H1 (cell line): ENCODE measurements around the gene PTK6. TPM values are rescaled to one million over a fixed set of nuclear protein-coding genes. Genes with fewer than 3 reads are reported as not detected.

Experiments used
- CTCF ChIA-PET: fragments of 300-600 bp; sonication (Branson Sonifier 250); formaldehyde crosslinking; loops from one replicate; lab custom pipeline; 2021; ENCODE audit not compliant: partially characterized antibody; lab: Charles Lee
- POLR2A ChIA-PET: fragments of 300-600 bp; sonication (Branson Sonifier 250); formaldehyde crosslinking; loops from one replicate; lab custom pipeline; 2021; ENCODE audit warnings: inconsistent platforms; ENCODE audit not compliant: partially characterized antibody; lab: Charles Lee
- DNase-seq, 2 experiments: peaks; one replicate each; pipeline versions ENCODE4 v3.0.0 to v3.0.0-alpha.2; 2010 to 2022; ENCODE audit warnings: low spot score in 2 of 2, low read depth in 1 of 2, mixed read lengths in 1 of 2
- FAIRE-seq: peaks from 2 replicates; lab custom pipeline; 2011; peaks lifted over from hg19 to GRCh38; lab: Jason Lieb, UNC
- H2AFZ ChIP-seq: 2 replicates; pipeline ENCODE4 v1.8.1; 2012; ENCODE audit warnings: low read length, inconsistent platforms
- H2AK5ac ChIP-seq: 2 replicates; pipeline ENCODE4 v1.6.1; 2013; ENCODE audit warnings: low read depth, low read length
- H2BK120ac ChIP-seq: replicated peaks from 2 replicates; pipeline ENCODE3; 2013; ENCODE audit warnings: low read depth, low read length, inconsistent platforms
- H2BK12ac ChIP-seq: 2 replicates; pipeline ENCODE4 v1.6.1; 2013; ENCODE audit warnings: low read depth, low read length
- H2BK15ac ChIP-seq: 2 replicates; pipeline ENCODE4 v1.6.1; 2013; ENCODE audit warnings: low read length
- H2BK20ac ChIP-seq: 2 replicates; pipeline ENCODE4 v1.6.1; 2013; ENCODE audit warnings: low read length
- H2BK5ac ChIP-seq: 2 replicates; pipeline ENCODE4 v1.6.1; 2013; ENCODE audit warnings: low read depth, low read length
- H3K14ac ChIP-seq: 2 replicates; pipeline ENCODE4 v1.6.1; 2013; ENCODE audit warnings: inconsistent platforms; ENCODE audit not compliant: insufficient read length
- H3K18ac ChIP-seq: 2 replicates; pipeline ENCODE4 v1.6.1; 2013; ENCODE audit warnings: low read length; ENCODE audit errors: extremely low read depth
- H3K23ac ChIP-seq: 2 replicates; pipeline ENCODE4 v1.6.1; 2013; ENCODE audit warnings: inconsistent platforms; ENCODE audit not compliant: insufficient read length
- H3K23me2 ChIP-seq: 2 replicates; pipeline ENCODE4 v1.6.1; 2013; ENCODE audit warnings: low read depth, low read length
- H3K27ac ChIP-seq: 2 replicates; pipeline ENCODE4 v1.6.1; 2011; ENCODE audit warnings: low read depth, low read length, inconsistent platforms
- H3K27me3 ChIP-seq, 4 experiments: replicated peaks in 1 of 4; 1 replicate in 1 of 4; 2 replicates in 3 of 4; pipeline versions ENCODE4 v1.6.1 to v1.8.1; 2011 to 2013; ENCODE audit warnings: low read length in 3 of 4, mild to moderate bottlenecking in 3 of 4, inconsistent platforms in 2 of 4, mixed read lengths in 2 of 4, moderate library complexity in 1 of 4; ENCODE audit not compliant: control insufficient read depth in 3 of 4, insufficient read depth in 3 of 4; ENCODE audit errors: extremely low read depth in 1 of 4
- H3K36me3 ChIP-seq, 4 experiments: 2 replicates each; pipeline versions ENCODE4 v1.6.1 to v1.8.1; 2011 to 2013; ENCODE audit warnings: mild to moderate bottlenecking in 4 of 4, low read length in 3 of 4, moderate library complexity in 2 of 4, control low read depth in 1 of 4, inconsistent platforms in 1 of 4; ENCODE audit not compliant: insufficient read depth in 4 of 4, control insufficient read depth in 2 of 4
- H3K4ac ChIP-seq: replicated peaks from 2 replicates; pipeline ENCODE3; 2013; ENCODE audit warnings: low read length, low read depth, mixed read lengths, inconsistent platforms; ENCODE audit not compliant: insufficient read length
- H3K4me1 ChIP-seq, 4 experiments: replicated peaks in 1 of 4; 1 replicate in 1 of 4; 2 replicates in 3 of 4; pipeline versions ENCODE4 v1.6.1 to v1.8.1; 2011 to 2013; ENCODE audit warnings: low read length in 3 of 4, inconsistent platforms in 2 of 4, mixed read lengths in 1 of 4; ENCODE audit not compliant: insufficient read depth in 4 of 4, control insufficient read depth in 3 of 4
- H3K4me2 ChIP-seq, 2 experiments: 2 replicates each; pipeline versions ENCODE4 v1.6.1 to v1.8.1; 2011 to 2013; ENCODE audit warnings: low read depth in 2 of 2, low read length in 2 of 2, control low read depth in 1 of 2, inconsistent platforms in 1 of 2, mild to moderate bottlenecking in 1 of 2; ENCODE audit not compliant: insufficient read depth in 1 of 2
- H3K4me3 ChIP-seq, 4 experiments: fragments of 200-600, 300-600 bp in 1 of 4; sonication (generic), shearing (Covaris generic), sonication (Bioruptor Twin) in 1 of 4; 2 replicates each; pipeline versions ENCODE4 v1.5.1 to v1.8.1; 2011 to 2016; ENCODE audit warnings: low read length in 4 of 4, low read depth in 3 of 4, control low read depth in 2 of 4, inconsistent platforms in 2 of 4, mild to moderate bottlenecking in 2 of 4, mixed read lengths in 1 of 4, moderate library complexity in 1 of 4; ENCODE audit not compliant: insufficient read depth in 2 of 4; ENCODE audit errors: extremely low read depth in 1 of 4
- H3K56ac ChIP-seq: replicated peaks from 2 replicates; pipeline ENCODE3; 2013; ENCODE audit warnings: low read depth, mild to moderate bottlenecking, mixed read lengths, low read length, inconsistent platforms; ENCODE audit not compliant: insufficient read length
- H3K79me1 ChIP-seq: 2 replicates; pipeline ENCODE4 v1.6.1; 2013; ENCODE audit warnings: low read depth, low read length, control low read depth
- H3K79me2 ChIP-seq, 2 experiments: 2 replicates each; pipeline versions ENCODE4 v1.6.1 to v1.8.1; 2012 to 2013; ENCODE audit warnings: low read length in 2 of 2, mild to moderate bottlenecking in 2 of 2, inconsistent platforms in 1 of 2; ENCODE audit not compliant: insufficient read depth in 2 of 2, control insufficient read depth in 1 of 2
- H3K9ac ChIP-seq, 4 experiments: replicated peaks in 1 of 4; 1 replicate in 1 of 4; 2 replicates in 3 of 4; pipeline versions ENCODE4 v1.6.1 to v1.8.1; 2011 to 2013; ENCODE audit warnings: low read depth in 3 of 4, low read length in 3 of 4, control low read depth in 2 of 4, mild to moderate bottlenecking in 2 of 4, moderate library complexity in 2 of 4, inconsistent platforms in 1 of 4; ENCODE audit errors: extremely low read depth in 1 of 4
- H3K9me3 ChIP-seq, 2 experiments: 2 replicates each; pipeline versions ENCODE4 v1.6.1 to v1.8.1; 2012 to 2013; ENCODE audit warnings: mild to moderate bottlenecking in 2 of 2, moderate library complexity in 2 of 2, control low read depth in 1 of 2, inconsistent platforms in 1 of 2, low read depth in 1 of 2, low read length in 1 of 2, mixed read lengths in 1 of 2; ENCODE audit not compliant: insufficient read depth in 2 of 2
- H4K20me1 ChIP-seq, 2 experiments: replicated peaks in 1 of 2; 2 replicates each; pipeline versions ENCODE3 to v1.8.1; 2011 to 2013; ENCODE audit warnings: inconsistent platforms in 2 of 2, low read length in 2 of 2, mild to moderate bottlenecking in 1 of 2; ENCODE audit not compliant: insufficient read depth in 2 of 2, control insufficient read depth in 1 of 2
- H4K5ac ChIP-seq: 2 replicates; pipeline ENCODE4 v1.6.1; 2013; ENCODE audit warnings: low read length, low read depth, mixed read lengths, inconsistent platforms; ENCODE audit not compliant: insufficient read length
- H4K8ac ChIP-seq: 2 replicates; pipeline ENCODE4 v1.8.0; 2013; ENCODE audit warnings: mild to moderate bottlenecking, moderate library complexity, low read length, inconsistent platforms; ENCODE audit not compliant: insufficient read depth; ENCODE audit errors: extremely low read depth
- H4K91ac ChIP-seq: replicated peaks from 2 replicates; pipeline ENCODE3; 2013; ENCODE audit warnings: low read length, mixed read lengths, inconsistent platforms; ENCODE audit not compliant: insufficient read length
- BCL11A ChIP-seq, 2 experiments: IDR thresholded peaks; one replicate each; pipeline ENCODE4 v1.6.1; 2011; ENCODE audit warnings: low read depth in 2 of 2, low read length in 2 of 2, mild to moderate bottlenecking in 2 of 2
- CEBPB ChIP-seq: IDR thresholded peaks from 2 replicates; pipeline ENCODE4 v1.6.1; 2012; ENCODE audit warnings: low read depth, low read length
- HDAC2 ChIP-seq, 2 experiments: fragments of 300-600 bp in 1 of 2; sonication (generic) in 1 of 2; IDR thresholded peaks; 2 replicates each; pipeline ENCODE4 v1.6.1; 2011 to 2012; ENCODE audit warnings: low read depth in 2 of 2, low read length in 2 of 2, mild to moderate bottlenecking in 2 of 2, moderate library complexity in 2 of 2, borderline replicate concordance in 1 of 2, inconsistent platforms in 1 of 2
- MAX ChIP-seq: IDR thresholded peaks from 2 replicates; pipeline ENCODE4 v1.6.1; 2012; ENCODE audit warnings: inconsistent platforms
- NANOG ChIP-seq: IDR thresholded peaks from 2 replicates; pipeline ENCODE4 v1.6.1; 2011; ENCODE audit warnings: low read length, low read depth, mild to moderate bottlenecking, inconsistent platforms; ENCODE audit not compliant: insufficient read depth, poor library complexity, severe bottlenecking
- PHF8 ChIP-seq: fragments of 200-600 bp; sonication (generic); conservative IDR thresholded peaks from 2 replicates; pipeline ENCODE4 v1.7.1; 2012; ENCODE audit warnings: low read depth, mild to moderate bottlenecking, inconsistent platforms, low read length, moderate library complexity
- RNF2 ChIP-seq: fragments of 200-900, 300-1000 bp; sonication (generic); IDR thresholded peaks from 2 replicates; pipeline ENCODE4 v1.7.1; 2016; ENCODE audit warnings: borderline replicate concordance, low read depth, mild to moderate bottlenecking, antibody characterized with exemption, low read length; ENCODE audit not compliant: poor library complexity, severe bottlenecking; ENCODE audit errors: missing control alignments
- RXRA ChIP-seq: IDR thresholded peaks from 2 replicates; pipeline ENCODE4 v1.6.1; 2011; ENCODE audit warnings: low read depth, mild to moderate bottlenecking, low read length, moderate library complexity; ENCODE audit not compliant: insufficient read depth
- SIX5 ChIP-seq: IDR thresholded peaks from 2 replicates; pipeline ENCODE4 v1.6.1; 2011; ENCODE audit warnings: mild to moderate bottlenecking, low read depth, low read length
- SUZ12 ChIP-seq: fragments of 200-600 bp; sonication (generic); IDR thresholded peaks from 2 replicates; pipeline ENCODE4 v1.6.1; 2012; ENCODE audit warnings: mild to moderate bottlenecking, inconsistent platforms, low read length, moderate library complexity, mixed read lengths
- YY1 ChIP-seq: IDR thresholded peaks from 2 replicates; pipeline ENCODE4 v1.6.1; 2011; ENCODE audit warnings: low read depth, mild to moderate bottlenecking, low read length
- WGBS, 2 experiments: shearing (Covaris generic) in 1 of 2; methylation state at CpG; one replicate each; pipeline versions ENCODE4 v1.1.6 to v1.1.7; 2013 to 2015; ENCODE audit warnings: low lambda C conversion rate in 2 of 2, mixed read lengths in 2 of 2, inconsistent platforms in 1 of 2, low coverage in 1 of 2, missing lambda C conversion rate in 1 of 2; ENCODE audit not compliant: insufficient replicate concordance in 2 of 2, insufficient coverage in 1 of 2, insufficient read length in 1 of 2; ENCODE audit errors: extremely low coverage in 1 of 2, missing lambda C conversion rate in 1 of 2; 5-methylcytosine and 5-hydroxymethylcytosine counted together
- polyA plus RNA-seq, 7 experiments: library from polyadenylated mRNA; depleted of rRNA in 3 of 7; stranded (reverse) in 5 of 7; unstranded in 2 of 7; fragments of >200 nt in 5 of 7; fragments of 200-250 nt in 2 of 7; gene quantifications; 1 replicate in 5 of 7; 2 replicates in 1 of 7; 4 replicates in 1 of 7; pipeline versions ENCODE4 v1.2.1 to v1.2.3, GENCODE V29; 2011 to 2013; ENCODE audit warnings: missing spikeins in 2 of 7, mixed read lengths in 2 of 7
- total RNA-seq: library from RNA; stranded (reverse); fragmentation: NEBNext Ultra II Directional; extraction: Animal tissue kit (Norgen Biotek cat#: 25700); gene quantifications from 2 replicates; pipeline ENCODE4 v1.2.1, GENCODE V29; 2021

Gene PTK6
- total and polyA plus RNA-seq, 2 of the 8 experiments (the other 6 are each of a cell fraction or from before 2014, with no cell fraction given): 0.12 to 0.19 TPM

- Histone ChIP-seq H3K79me1 (no peaks in the 10 kb centered on the region), H4K8ac (no peak overlapping the region), H2BK120ac (no peak overlapping the region), H3K27ac (no peak overlapping the region), H2BK15ac (no peak overlapping the region), H3K4me3 (no peak overlapping the region), H2AK5ac (no peak overlapping the region), H2BK20ac (no peak overlapping the region), H2BK12ac (no peak overlapping the region), H4K20me1 (peaks cover 0 to 5% of the 10 kb centered on the region in 2 experiments)
- POLR2A ChIA-PET: no interaction called here
- no peak for FAIRE-seq
- TF ChIP-seq BCL11A (IDR thresholded peaks at IDR 0.05; ENCODE audit: low read depth in 2 of 2, low read length in 2 of 2): no peak
- no peak for TF ChIP-seq RXRA
- no peak for TF ChIP-seq SIX5
- no peak for TF ChIP-seq RNF2
- TF ChIP-seq HDAC2 (IDR thresholded peaks at IDR 0.05; ENCODE audit: borderline replicate concordance in 1 of 2, low read depth in 2 of 2, low read length in 2 of 2): no peak
- no peak for TF ChIP-seq CEBPB
- TF ChIP-seq PHF8: no peak
- TF ChIP-seq MAX: no peak
- TF ChIP-seq YY1: no peak
- TF ChIP-seq NANOG: no peak
- no peak for TF ChIP-seq SUZ12
- TF ChIP-seq, all 59 proteins: peak for 0
- Histone ChIP-seq H2BK5ac (no peak overlapping the region), H3K9me3 (no peaks in the 10 kb centered on the region), H3K23me2 (no peaks in the 10 kb centered on the region), H3K56ac (no peak overlapping the region), H2AFZ (no peak overlapping the region), H3K4me1 (no peaks in the 10 kb centered on the region), H3K23ac (no peak overlapping the region), H3K9ac (no peak overlapping the region), H3K4me2 (no peak overlapping the region), H3K18ac (no peak overlapping the region), H4K91ac (no peak overlapping the region), H4K5ac (no peak overlapping the region), H3K27me3 (peaks cover 0 to 2% (median 0%) of the 10 kb centered on the region in 4 experiments; a peak in 1 of 7 replicates), H3K4ac (no peak overlapping the region), H3K79me2 (no peaks in the 10 kb centered on the region), H3K36me3 (no peaks in the 10 kb centered on the region), H3K14ac (no peak overlapping the region)
- WGBS, 2 experiments: 88% methylated on average over 3 of the region's 3 CpGs; no CpG with 5 or more reads in 1 of the 2 experiments
- no peak for DNase-seq
- CTCF ChIA-PET: no interaction called here
Measured at GRCh38 chr20:63513207-63513606, 24.0 kb downstream of the PTK6 start.
